CMK (cell line): Measurements from ENCODE around the gene FOXB2.

ENCODE experiments used
- DNase-seq: peaks from one replicate; pipeline ENCODE4 v3.0.0-alpha.2; 2010; ENCODE audit warnings: low read depth

The FOXB2 gene

DNA sequence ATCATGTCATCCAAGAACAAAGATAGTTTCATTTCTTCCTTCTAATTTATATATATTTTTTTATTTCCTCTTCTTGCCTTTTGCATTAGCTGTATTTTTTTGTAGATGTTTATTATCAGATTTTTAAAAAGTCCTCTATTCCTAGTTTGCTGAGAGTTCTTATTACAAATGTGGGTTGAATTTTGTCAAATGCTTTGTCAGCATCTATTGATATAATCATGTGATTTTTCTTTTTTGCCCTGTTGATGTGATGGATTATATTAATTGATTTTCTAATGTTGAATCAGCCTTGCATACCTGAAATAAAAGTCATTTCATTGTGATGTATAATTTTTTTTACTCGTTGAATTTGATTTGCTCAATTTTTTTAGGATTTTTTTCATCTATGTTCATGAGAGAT lies 46.9 kb downstream of the FOXB2 start:
- no peak for DNase-seq
